Measurements from ENCODE around the gene BRCA2.

The BRCA2 gene

DNA sequence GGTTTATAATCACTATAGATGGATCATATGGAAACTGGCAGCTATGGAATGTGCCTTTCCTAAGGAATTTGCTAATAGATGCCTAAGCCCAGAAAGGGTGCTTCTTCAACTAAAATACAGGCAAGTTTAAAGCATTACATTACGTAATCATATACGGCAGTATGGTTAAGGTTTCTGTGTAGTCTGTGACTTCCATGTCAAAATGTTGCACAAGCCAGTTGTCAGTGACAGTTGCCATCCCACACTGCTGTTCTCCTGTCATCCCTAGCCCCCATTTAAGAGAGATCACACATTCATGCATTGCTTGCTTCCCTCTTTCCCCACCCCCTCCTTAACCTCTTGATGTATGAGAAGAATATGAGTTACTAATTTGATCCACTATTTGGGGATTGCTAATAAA lies 47.3 kb downstream of the BRCA2 start:
- TF ChIP-seq, protein P1, sequence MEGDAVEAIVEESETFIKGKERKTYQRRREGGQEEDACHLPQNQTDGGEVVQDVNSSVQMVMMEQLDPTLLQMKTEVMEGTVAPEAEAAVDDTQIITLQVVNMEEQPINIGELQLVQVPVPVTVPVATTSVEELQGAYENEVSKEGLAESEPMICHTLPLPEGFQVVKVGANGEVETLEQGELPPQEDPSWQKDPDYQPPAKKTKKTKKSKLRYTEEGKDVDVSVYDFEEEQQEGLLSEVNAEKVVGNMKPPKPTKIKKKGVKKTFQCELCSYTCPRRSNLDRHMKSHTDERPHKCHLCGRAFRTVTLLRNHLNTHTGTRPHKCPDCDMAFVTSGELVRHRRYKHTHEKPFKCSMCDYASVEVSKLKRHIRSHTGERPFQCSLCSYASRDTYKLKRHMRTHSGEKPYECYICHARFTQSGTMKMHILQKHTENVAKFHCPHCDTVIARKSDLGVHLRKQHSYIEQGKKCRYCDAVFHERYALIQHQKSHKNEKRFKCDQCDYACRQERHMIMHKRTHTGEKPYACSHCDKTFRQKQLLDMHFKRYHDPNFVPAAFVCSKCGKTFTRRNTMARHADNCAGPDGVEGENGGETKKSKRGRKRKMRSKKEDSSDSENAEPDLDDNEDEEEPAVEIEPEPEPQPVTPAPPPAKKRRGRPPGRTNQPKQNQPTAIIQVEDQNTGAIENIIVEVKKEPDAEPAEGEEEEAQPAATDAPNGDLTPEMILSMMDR (IDR thresholded peaks at IDR 0.05; ENCODE audit: low read depth, low read length), result no peak
- no peak overlapping the region for H3K4me3 ChIP-seq (ENCODE audit: low read depth, low read length)

DNA sequence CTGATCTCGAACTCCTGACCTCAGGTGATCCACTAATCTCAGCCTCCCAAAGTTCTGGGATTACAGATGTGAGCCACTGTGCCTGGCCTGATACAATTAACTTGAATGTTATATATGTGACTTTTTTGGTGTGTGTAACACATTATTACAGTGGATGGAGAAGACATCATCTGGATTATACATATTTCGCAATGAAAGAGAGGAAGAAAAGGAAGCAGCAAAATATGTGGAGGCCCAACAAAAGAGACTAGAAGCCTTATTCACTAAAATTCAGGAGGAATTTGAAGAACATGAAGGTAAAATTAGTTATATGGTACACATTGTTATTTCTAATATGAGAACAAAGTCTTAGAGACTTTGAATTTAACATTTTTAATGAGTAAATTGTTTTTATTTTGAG lies 55.5 kb downstream of the BRCA2 start:
- no peak overlapping the region for H3K4me3 ChIP-seq (ENCODE audit: low read depth, low read length)
- TF ChIP-seq, protein P1 (IDR thresholded peaks at IDR 0.05; ENCODE audit: low read depth, low read length), result no peak

DNA sequence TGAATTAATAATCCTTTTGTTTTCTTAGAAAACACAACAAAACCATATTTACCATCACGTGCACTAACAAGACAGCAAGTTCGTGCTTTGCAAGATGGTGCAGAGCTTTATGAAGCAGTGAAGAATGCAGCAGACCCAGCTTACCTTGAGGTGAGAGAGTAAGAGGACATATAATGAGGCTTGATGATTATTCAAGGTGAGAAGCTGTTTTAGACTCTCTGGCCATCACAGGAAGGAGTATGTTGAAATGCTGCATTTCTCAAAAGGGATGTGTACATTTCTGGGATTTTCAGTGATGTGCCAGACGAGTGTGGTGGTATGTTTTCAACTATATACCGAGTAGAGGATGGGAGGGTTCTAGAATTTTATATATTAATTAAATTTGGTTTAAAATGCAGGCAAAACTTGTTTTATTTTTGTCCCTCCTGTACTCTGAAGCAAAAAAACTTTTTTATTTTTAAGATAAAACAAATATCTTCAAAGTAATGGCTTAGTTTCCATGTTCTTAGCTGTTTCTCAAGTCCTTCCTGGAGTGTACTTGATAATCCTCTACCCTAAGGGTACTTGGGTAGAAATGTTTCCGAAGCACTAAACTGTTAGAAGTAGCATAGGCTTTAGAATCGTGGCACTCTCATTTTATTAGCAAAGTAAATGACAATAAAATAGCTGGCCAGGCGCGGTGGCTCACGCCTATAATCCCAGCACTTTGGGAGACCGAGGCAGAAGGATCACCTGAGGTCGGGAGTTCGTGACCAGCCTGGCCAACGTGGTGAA lies 61.5 kb downstream of the BRCA2 start:
- no peak overlapping the region for H3K4me3 ChIP-seq (ENCODE audit: low read depth, low read length)
- TF ChIP-seq, protein P1 (IDR thresholded peaks at IDR 0.05; ENCODE audit: low read depth, low read length), result no peak

DNA sequence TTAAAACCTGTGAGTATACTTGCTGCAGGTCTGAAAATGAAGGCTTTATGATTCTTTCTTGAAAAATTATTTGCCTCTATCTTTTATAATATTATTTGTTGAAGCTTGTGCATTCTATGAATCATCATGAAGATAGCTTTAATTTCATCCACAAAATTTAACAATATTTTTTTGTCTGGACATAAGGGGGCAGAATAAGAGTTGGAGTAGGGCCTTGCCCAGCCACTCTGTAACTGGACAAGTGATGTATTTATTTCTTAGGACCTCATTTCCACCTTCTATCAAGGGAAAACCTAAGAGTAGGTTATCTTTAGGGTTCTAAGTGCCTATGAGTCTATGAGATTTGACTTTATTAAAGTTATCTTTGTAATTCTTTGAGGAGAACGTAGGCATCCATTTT lies 62.7 kb downstream of the BRCA2 start:
- H3K4me3 ChIP-seq (ENCODE audit: low read depth, low read length), result no peak overlapping the region
- TF ChIP-seq, protein P1 (IDR thresholded peaks at IDR 0.05; ENCODE audit: low read depth, low read length), result no peak

DNA sequence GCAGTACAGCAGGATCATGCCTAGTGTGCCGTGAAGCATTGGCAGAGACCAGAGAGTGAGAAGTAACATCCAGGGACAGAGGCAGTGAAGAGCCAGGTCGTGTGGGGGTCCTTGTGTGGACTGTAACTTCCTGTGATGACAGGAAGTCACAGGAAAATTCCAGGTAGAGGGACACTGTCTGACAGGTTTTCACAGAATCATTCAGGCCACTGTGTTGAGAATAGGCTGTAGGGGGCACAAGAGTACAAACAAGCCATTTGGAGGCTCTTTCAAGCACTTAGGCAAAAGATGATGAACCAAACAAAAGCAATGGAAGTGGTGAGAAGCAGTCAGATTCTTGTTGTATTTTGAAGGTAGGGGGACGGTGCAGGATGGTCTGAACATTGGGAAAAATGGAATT lies 66.2 kb downstream of the BRCA2 start:
- no peak overlapping the region for H3K4me3 ChIP-seq (ENCODE audit: low read depth, low read length)
- TF ChIP-seq, protein P1 (IDR thresholded peaks at IDR 0.05; ENCODE audit: low read depth, low read length), result peak; percentile 31

DNA sequence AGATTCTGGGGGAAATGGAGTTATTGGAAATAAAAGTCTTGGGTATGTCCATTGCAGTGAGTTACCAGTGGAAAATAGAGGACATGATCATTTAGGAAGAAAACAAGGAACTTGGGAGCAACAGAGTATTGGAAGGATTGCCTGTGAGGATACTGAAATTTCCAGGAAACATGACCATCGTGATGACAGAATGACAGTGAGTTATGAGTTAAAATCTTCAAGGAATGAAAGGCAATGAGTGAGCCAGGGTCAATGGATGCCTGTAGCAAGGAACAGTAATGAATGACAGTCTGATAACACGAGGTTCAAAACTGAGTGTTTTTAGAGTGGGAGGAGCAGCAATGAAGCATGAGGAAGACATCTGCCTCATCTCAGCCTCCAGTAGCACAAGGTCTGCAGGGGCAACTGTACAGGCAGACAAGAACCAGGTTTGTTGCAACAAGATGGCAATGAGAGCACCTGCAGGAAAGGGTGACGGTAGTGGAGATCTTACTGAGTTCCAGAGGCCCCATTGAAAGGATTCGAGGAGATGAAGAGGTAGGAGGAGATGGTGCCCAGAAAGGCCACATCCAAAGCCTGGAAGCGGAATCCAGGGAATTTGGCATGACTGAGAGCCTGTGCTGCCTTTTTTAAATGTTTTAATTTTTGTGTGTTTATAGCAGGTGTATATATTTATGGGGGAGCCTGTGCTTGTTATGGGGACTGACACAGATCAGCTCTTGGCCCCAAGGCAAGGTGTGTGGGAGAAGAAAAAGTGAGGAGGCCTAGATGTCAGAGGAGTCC lies 68.7 kb downstream of the BRCA2 start:
- no peak overlapping the region for H3K4me3 ChIP-seq (ENCODE audit: low read depth, low read length)
- TF ChIP-seq, protein P1 (IDR thresholded peaks at IDR 0.05; ENCODE audit: low read depth, low read length), result no peak

DNA sequence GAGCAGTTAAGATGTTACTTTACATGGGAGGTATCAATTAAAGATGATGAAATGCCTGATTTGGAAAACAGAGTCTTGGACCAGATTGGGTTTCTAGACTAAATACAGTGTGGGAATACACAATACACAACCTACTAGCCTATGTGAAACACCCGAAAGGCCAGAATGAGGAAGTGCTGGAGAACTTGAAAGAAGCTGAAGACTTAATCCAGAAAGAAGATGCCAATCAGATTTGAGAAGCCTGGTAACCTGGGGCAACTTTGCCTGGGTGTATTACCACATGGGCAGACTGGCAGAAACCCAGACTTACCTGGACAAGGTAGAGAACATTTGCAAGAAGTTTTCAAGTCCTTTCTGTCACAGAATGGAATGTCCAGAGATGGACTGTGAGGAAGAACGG lies 69.4 kb downstream of the BRCA2 start:
- H3K4me3 ChIP-seq (ENCODE audit: low read depth, low read length), result no peak overlapping the region
- TF ChIP-seq, protein P1 (IDR thresholded peaks at IDR 0.05; ENCODE audit: low read depth, low read length), result no peak

Data from WI38 (cell line).